Urinary bladder (tissue), 4 donors: Measurements from ENCODE around the gene LYPLAL1. TPM values are rescaled to one million over a fixed set of nuclear protein-coding genes. Genes with fewer than 3 reads are reported as not detected.
A peak's percentile ranks its signal among the peaks of the same experiment; 100 is the strongest.
"Not testable (repeated sequence)": the region's sequence is repeated elsewhere in the genome, so short reads cannot be mapped to it uniquely, and the experiment has no call there.

Source experiments
- DNase-seq: peaks from one replicate; pipeline ENCODE4 v3.0.0-alpha.2; 2015; ENCODE audit errors: extremely low spot score
- H3K27ac ChIP-seq: one replicate; pipeline ENCODE4 v1.5.1; 2013; ENCODE audit warnings: low read depth, mild to moderate bottlenecking, moderate library complexity
- H3K36me3 ChIP-seq: one replicate; pipeline ENCODE4 v1.6.1; 2013; ENCODE audit warnings: mild to moderate bottlenecking, moderate library complexity; ENCODE audit not compliant: insufficient read depth
- H3K4me1 ChIP-seq: one replicate; pipeline ENCODE4 v1.6.1; 2013; ENCODE audit warnings: mild to moderate bottlenecking, moderate library complexity; ENCODE audit not compliant: insufficient read depth
- H3K4me3 ChIP-seq: one replicate; pipeline ENCODE4 v1.5.1; 2013; ENCODE audit warnings: low read depth, low read length
- WGBS: extraction: QIAGEN DNeasy Blood & Tissue Kit; methylation state at CpG from one replicate; pipeline ENCODE4 v1.1.7; 2013; 5-methylcytosine and 5-hydroxymethylcytosine counted together
- polyA plus RNA-seq: library from polyadenylated mRNA; stranded (reverse); fragments of 200-250 nt; gene quantifications from one replicate; pipeline ENCODE4 v1.2.3, GENCODE V29; 2013
- total RNA-seq: library from RNA; depleted of rRNA; stranded (reverse); fragments of >200 nt; gene quantifications from one replicate; pipeline ENCODE4 v1.2.3, GENCODE V29; 2014
- donor health status: healthy with polysubstance abuse.
- donor health status: healthy.

The LYPLAL1 gene
- total and polyA plus RNA-seq, 2 donors = 17.5 to 88.7 TPM

DNA sequence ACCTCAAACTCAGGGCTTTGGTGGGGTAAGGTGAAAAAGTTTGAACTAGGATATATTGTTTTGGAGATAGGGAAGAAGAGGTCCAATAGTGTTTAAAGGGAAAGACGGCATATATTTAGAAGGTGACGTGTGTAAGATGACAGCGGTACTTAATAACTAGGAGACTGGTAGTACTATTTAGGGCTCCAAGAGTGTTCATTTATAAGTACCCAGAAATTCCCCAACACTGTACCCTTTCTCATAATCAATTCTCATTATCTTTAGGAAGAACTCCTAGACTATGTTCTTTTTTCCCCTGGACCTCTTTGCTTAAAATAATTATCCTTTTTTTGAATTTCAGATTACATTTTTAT, 1.5 kb downstream of the LYPLAL1 start:
- WGBS = 78% methylated on average over 3 of the region's 3 CpGs
- H3K4me1 ChIP-seq = no peaks in the 10 kb centered on the region

DNA sequence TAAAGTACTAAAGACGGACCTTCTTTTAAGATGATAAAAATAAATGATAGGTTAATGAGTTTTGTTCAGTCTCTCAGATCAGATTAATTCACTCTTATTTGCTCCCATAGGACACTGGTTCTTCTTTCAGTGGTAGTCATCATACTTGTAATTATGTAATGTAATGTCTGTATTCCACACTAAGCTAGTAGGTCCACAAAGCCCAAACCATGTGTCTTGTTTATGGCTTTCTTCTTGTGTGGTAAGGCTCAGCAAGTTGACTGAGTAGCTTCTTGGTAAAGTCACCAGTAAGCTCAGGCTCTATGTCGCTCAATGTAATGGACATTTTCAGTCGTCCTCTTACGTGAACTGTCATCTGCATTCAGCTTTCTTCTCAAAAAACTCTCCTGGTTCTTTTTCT, 2.5 kb downstream of the LYPLAL1 start:
- H3K4me1 ChIP-seq = no peaks in the 10 kb centered on the region
- 91% methylated on average over 4 of the region's 4 CpGs for WGBS
- no peak overlapping the region for H3K27ac ChIP-seq

More for the DNA sequence above, 1.5 kb downstream of the LYPLAL1 start:
- Histone ChIP-seq H3K4me3 (no peak overlapping the region), H3K27ac (peak overlapping the region; percentile 59), H3K36me3 (no peaks in the 10 kb centered on the region)
- no peak for DNase-seq

DNA sequence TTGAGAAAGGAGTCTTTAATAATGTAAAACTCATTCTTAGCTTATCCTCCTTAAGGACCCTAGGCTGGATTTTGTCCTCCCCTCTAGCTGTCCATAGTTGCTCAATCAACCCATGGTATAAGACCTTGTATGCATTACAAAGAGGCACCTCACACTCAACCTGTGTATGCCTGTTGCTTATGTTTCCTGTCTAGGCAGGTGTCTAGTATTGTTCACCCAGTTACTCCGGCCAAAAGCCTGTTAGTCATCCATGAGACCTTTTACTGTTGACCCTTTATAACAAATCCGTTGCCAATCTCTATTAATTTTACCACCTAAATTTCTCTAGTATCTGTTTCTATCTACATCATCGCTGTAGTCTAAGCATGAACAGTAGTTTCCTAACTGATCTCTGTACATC, 3.7 kb downstream of the LYPLAL1 start:
- DNase-seq = no peak
- H3K4me3 ChIP-seq = no peak overlapping the region
- WGBS = 84% methylated on average over 3 of the region's 3 CpGs
- H3K36me3 ChIP-seq = no peaks in the 10 kb centered on the region
- no peak overlapping the region for H3K27ac ChIP-seq
- H3K4me1 ChIP-seq = no peaks in the 10 kb centered on the region

More for the DNA sequence above, 2.5 kb downstream of the LYPLAL1 start:
- Histone ChIP-seq H3K36me3 (no peaks in the 10 kb centered on the region), H3K4me3 (no peak overlapping the region)
- DNase-seq = no peak

DNA sequence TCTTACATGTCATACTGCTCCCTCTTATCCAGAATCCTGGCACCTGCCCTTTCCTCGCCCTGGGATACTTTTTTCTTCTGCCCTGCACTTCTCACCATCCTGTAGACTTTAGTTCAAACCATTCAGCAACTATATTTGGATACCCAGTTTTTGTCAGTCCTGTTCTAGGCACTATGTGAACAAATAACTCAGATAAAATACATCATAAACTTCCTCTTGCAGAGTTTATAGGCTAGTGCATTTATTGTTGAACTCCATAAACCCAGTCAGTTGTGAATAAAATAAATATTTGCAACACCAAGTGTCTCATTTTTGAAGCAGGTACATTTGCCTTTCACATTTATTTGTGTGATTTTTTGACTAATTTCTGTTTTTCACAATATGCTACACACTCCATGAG, 4.3 kb downstream of the LYPLAL1 start:
- Histone ChIP-seq H3K36me3 (no peaks in the 10 kb centered on the region), H3K4me3 (no peak overlapping the region), H3K4me1 (no peaks in the 10 kb centered on the region), H3K27ac (no peak overlapping the region)
- DNase-seq = no peak
- WGBS = 86% methylated on average over 1 of the region's 1 CpG

DNA sequence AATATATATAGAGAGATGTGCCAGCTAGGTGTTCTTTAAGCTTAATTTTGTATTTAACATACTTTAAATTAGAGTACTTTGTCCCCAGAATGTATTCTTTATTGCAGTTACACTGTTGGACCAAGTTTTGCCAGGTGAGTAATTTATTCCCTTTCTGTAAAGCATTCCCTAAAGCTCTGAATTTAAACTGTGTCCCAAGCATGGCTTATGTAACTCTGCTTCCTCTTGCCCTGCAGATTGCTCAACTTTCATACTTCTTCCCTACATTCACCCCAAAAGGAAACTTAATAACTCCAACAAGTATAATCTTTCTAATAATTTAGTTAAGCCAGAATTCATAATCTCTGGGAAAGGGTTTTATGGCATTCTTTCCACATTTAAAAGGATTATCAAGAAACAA, 5.6 kb downstream of the LYPLAL1 start:
- no peaks in the 10 kb centered on the region for H3K4me1 ChIP-seq
- no peaks in the 10 kb centered on the region for H3K36me3 ChIP-seq
- no peak overlapping the region for H3K4me3 ChIP-seq
- no peak for DNase-seq
- H3K27ac ChIP-seq = no peak overlapping the region

DNA sequence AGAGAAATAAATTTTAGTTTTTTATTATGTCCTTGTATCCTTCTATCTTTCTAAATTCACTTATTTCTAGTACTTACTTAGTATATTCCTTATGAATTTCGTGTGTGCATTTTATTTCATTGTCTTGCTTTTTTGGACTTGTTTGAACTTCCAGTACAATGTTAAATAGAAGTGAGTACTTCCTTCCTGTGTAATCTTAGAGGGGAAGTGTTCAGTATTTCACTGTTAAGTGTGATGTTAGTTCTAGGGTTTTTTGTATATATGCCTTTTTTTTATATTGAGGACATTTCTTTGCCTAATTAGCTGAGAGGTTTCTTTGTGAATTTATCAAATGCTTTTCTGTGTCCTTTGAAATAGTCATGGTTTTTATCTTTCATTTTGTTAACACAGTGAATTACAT, 10.7 kb downstream of the LYPLAL1 start:
- Histone ChIP-seq H3K36me3 (no peaks in the 10 kb centered on the region), H3K4me3 (no peak overlapping the region), H3K27ac (no peak overlapping the region), H3K4me1 (peaks cover 1% of the 10 kb centered on the region)
- WGBS = 77% methylated on average over 1 of the region's 1 CpG
- no peak for DNase-seq

DNA sequence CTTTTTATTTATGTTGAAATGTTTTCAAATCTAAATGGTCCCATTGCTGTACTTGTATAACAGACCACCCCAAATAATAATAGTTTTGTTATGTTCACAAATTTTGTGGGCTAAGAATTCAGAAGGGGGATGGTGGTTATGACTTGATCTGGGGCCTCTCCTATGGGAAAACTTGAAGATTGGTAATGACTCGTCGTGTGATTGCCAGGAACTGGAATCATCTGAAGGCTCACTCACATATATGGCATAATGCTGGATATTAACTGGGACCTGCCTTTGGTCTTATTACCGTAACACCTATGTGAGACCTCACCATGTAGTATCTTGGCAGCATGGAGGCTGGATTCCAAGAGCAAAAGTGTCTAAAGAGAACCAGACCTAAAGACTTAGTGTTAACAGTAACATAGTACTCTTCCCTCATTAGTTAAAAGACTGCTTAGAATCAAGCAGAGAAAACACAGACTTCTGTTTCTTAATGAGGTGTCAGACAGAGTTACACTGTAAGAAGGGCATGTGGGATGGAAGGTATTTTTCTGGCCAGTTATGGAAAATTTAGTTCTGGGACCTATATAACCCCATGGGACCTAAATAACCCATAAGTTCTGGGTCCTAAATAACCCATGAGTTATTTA, 11.9 kb downstream of the LYPLAL1 start:
- WGBS = 97% methylated on average over 3 of the region's 3 CpGs
- peaks cover 1% of the 10 kb centered on the region for H3K4me1 ChIP-seq
- DNase-seq = no peak

DNA sequence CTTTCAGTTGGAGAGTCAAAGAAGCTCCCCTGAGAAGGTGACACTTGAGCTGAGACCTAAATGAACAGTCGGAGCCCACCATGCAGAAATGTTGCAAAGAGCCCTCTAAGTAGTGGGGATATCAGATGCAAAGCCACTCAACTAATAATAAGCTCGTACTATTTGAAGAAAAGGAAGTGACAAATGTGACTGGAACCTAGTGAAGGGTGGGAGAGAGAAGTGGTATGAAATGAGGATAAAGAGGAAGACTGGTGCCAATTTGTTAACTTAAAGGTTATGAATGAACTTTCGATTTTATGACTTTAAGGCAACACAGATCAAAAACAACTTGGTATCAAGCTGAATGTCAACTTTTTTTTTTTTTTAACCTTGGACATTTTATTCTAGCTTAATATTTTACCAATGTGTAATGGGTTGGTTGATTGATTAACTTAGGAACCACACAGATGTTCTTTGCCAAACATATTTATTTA, 14.7 kb downstream of the LYPLAL1 start:
- peak overlapping the region; percentile 6 for H3K27ac ChIP-seq
- no peak for DNase-seq
- 79% methylated on average over 3 of the region's 3 CpGs for WGBS
- H3K4me1 ChIP-seq = peaks cover 1% of the 10 kb centered on the region
- peaks cover 2% of the 10 kb centered on the region for H3K36me3 ChIP-seq
- H3K4me3 ChIP-seq = no peak overlapping the region

More for the DNA sequence above, 11.9 kb downstream of the LYPLAL1 start:
- Histone ChIP-seq H3K27ac (no peak overlapping the region), H3K36me3 (no peaks in the 10 kb centered on the region), H3K4me3 (no peak overlapping the region)

DNA sequence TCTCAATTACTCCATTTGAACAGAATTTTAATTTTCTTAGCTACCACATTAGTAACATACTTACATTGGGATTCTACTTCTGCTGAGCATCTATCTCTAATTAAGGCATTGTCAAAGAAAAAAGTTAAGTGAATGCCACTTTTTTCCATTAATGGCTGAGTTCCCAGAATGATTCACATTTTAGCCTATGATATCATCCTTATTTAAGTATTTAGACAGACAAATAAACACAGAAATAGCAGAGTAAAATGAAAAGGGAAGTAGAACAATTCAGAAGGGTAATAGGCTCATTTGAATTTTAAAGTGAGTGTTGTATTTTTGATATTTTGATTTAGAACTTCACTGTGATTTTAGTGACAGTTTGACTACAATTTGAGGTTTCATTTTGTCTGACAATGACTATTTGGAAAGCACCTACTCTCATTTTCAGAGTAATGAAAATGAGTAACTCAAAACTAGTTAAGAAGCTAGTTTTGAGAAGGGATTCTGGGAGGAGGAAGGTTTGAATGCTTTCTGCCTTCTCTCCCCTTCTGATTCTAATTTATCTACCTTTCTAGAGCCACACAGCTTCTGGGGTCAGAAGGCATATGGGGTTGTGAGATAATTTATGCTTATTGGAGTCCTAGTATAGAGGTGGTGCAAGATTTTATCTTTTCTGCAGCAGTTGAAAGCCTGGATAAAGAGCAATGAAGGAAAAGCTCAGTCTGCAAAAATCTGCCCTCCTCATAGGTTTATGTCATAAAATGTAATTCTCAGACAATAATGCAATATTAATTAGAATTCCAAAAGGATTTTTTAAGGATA, 15.5 kb downstream of the LYPLAL1 start:
- H3K4me3 ChIP-seq = no peak overlapping the region
- peaks cover 1% of the 10 kb centered on the region for H3K4me1 ChIP-seq
- H3K36me3 ChIP-seq = peaks cover 2% of the 10 kb centered on the region
- DNase-seq = no peak
- no peak overlapping the region for H3K27ac ChIP-seq

DNA sequence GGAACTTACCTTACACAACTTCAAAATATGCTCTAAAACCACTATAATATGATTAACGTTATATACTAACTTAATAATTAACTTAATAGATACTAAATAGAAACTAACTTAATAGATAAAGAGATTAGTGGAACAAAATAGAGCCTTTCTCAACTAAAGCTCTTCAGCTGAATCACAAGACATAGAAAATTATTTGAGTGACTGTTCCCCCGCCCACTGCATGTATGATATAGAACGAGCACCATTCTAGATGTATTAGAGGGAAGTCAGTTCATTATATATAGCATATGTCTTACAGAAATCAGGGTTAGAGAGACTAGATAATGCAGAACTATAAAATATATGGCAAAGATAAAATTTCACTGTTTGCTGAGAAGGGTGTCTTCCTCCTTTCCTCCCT, 16.3 kb downstream of the LYPLAL1 start:
- H3K4me3 ChIP-seq = no peak overlapping the region
- no peak overlapping the region for H3K27ac ChIP-seq
- WGBS = 89% methylated on average over 3 of the region's 3 CpGs
- DNase-seq = no peak
- H3K4me1 ChIP-seq = peaks cover 1% of the 10 kb centered on the region
- peaks cover 2% of the 10 kb centered on the region for H3K36me3 ChIP-seq

DNA sequence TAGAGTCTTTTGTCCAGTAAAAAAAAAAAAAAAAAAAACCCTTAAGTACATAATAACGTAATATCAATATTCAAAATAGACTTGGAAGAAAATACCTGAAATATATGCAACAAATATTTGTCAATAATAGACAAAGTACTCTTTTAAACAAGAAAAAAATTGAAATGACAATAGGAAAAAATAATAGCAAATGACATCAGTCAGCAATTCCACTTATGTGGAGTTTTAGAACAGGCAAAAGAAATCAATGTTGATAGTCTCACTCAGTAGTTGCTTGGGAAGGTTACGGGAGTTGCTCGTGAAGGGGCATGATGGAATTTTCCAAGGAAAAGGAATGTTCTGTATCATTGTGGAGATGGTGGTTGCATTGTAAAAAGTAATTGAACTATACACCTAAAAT, 16.9 kb downstream of the LYPLAL1 start:
- H3K36me3 ChIP-seq = peaks cover 2% of the 10 kb centered on the region
- DNase-seq = no peak
- H3K27ac ChIP-seq = no peak overlapping the region
- peaks cover 1% of the 10 kb centered on the region for H3K4me1 ChIP-seq
- 95% methylated on average over 3 of the region's 3 CpGs for WGBS
- no peak overlapping the region for H3K4me3 ChIP-seq

DNA sequence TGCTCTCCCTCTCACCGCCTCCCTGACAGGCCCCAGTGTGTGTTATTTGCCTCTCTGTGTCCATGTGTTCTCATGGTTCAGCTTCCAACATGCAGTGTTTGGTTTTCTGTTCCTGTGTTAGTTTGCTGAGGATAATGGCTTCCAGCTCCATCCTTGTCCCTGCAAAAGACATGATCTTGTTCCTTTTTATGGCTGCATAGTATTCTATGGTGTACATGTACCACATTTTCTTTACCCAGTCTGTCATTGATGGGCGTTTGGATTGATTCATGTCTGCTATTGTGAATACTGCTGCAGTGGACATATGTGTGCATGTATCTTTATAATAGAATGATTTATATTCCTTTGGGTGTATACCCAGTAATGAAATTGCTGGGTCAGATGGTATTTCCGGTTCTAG, 22.2 kb downstream of the LYPLAL1 start:
- WGBS = 97% methylated on average over 3 of the region's 3 CpGs
- H3K36me3 ChIP-seq, DNase-seq, H3K27ac ChIP-seq, H3K4me3 ChIP-seq, H3K4me1 ChIP-seq: not testable (repeated sequence)

DNA sequence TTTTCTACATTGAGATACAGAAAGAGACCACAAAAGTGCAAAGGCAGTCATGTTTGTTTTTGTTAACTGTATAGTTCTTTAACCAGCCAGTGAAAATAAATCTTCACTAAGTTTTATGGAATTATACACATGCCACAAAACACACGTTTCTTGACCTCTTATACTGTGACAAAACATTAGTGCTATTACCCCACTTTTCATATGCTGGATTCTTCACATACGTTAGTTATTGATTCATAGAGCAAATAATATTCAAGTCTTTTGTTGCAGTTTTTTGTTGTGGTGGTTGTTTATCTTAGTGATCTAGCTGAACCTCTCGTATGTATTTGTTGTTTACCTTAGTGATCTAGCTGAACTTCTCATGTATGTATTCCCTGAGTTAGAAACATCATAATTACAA, 28.0 kb downstream of the LYPLAL1 start:
- no peak overlapping the region for H3K4me3 ChIP-seq
- no peaks in the 10 kb centered on the region for H3K4me1 ChIP-seq
- DNase-seq = no peak
- H3K27ac ChIP-seq = no peak overlapping the region
- WGBS = 92% methylated on average over 3 of the region's 3 CpGs
- H3K36me3 ChIP-seq = no peaks in the 10 kb centered on the region

DNA sequence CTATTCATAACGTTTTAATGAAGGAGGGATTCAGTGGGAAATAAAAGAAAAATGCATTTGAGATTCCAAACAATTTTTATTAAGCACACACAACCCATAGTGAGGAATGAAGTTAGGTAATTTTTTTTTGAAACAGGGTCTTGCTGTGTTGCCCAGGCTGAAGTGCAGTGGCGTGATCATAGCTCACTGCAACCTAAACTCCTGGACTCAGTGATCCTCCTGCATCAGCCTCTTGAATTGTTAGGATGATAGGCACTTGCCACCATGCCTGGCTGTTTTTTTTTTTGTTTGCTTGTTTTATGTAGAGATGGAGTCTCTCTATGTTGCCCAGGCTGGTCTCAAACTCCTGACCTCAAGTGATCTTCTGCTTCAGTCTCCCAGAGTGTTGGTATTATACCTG, 28.9 kb downstream of the LYPLAL1 start:
- no peak overlapping the region for H3K4me3 ChIP-seq
- H3K27ac ChIP-seq = no peak overlapping the region
- H3K4me1 ChIP-seq = no peaks in the 10 kb centered on the region
- H3K36me3 ChIP-seq = no peaks in the 10 kb centered on the region
- WGBS = 82% methylated on average over 2 of the region's 2 CpGs
- no peak for DNase-seq
